22Rv1 (cell line): ENCODE data around the gene PFN4.
"Not testable (repeated sequence)": the region's sequence is repeated elsewhere in the genome, so short reads cannot be mapped to it uniquely, and the experiment has no call there.

Experiments used
- CTCF ChIP-seq: fragments of 450-650 bp; IDR thresholded peaks from 2 replicates; pipeline ENCODE4 v1.5.1; 2017; ENCODE audit warnings: mild to moderate bottlenecking
- ZFX ChIP-seq: fragments of 450-650 bp; IDR thresholded peaks from 2 replicates; pipeline ENCODE4 v1.6.1; 2017; ENCODE audit warnings: antibody characterized with exemption, borderline replicate concordance

- TF ChIP-seq ZFX, CTCF: not testable (repeated sequence)
These were observed 17.2 kb upstream of the PFN4 start for GRCh38 chr2:24140305-24140704.
